K562 (cell line): ENCODE measurements around the gene USP8. TPM values are rescaled to one million over a fixed set of nuclear protein-coding genes. Genes with fewer than 3 reads are reported as not detected.
A peak's percentile ranks its signal among the peaks of the same experiment; 100 is the strongest.

Experiments
- CEBPB ChIP-seq: fragments of 450-650 bp; IDR thresholded peaks from 2 replicates; pipeline ENCODE4 v1.6.1; 2016; ENCODE audit warnings: missing genetic modification characterization, missing compliant biosample characterization
- CHD7 ChIP-seq: fragments of 200-600 bp; sonication (generic); IDR thresholded peaks from one replicate; pipeline ENCODE4 v1.6.1; 2012; ENCODE audit warnings: mild to moderate bottlenecking, low read depth, low read length, inconsistent platforms
- CTCF ChIP-seq, 3 experiments: IDR thresholded peaks in 2 of 3; conservative IDR thresholded peaks in 1 of 3; 2 replicates each; pipeline ENCODE4 v1.5.1; 2011 to 2012; ENCODE audit warnings: low read length in 3 of 3, mild to moderate bottlenecking in 3 of 3, control low read depth in 2 of 3, improper control_type of control experiment in 1 of 3, inconsistent platforms in 1 of 3, low read depth in 1 of 3, mixed read lengths in 1 of 3, moderate library complexity in 1 of 3; ENCODE audit not compliant: insufficient read depth in 2 of 3
- HSF4 ChIP-seq: fragments of 250-450 bp; sonication (Bioruptor Pico); IDR thresholded peaks from 2 replicates; pipeline ENCODE4 v2.1.2; 2022; ENCODE audit warnings: mild to moderate bottlenecking, moderate library complexity, borderline replicate concordance
- POLR2H ChIP-seq: IDR thresholded peaks from 2 replicates; pipeline ENCODE4 v1.6.1; 2016; ENCODE audit warnings: missing genetic modification characterization, low read depth, mild to moderate bottlenecking, control low read depth, missing compliant biosample characterization, moderate library complexity
- POLR3G ChIP-seq: IDR thresholded peaks from 2 replicates; pipeline ENCODE4 v1.6.1; 2011; ENCODE audit not compliant: insufficient read length, insufficient replicate concordance; ENCODE audit errors: extremely low read depth
- SFPQ ChIP-seq: fragments of 200-400 bp; formaldehyde crosslinking; IDR thresholded peaks from 2 replicates; pipeline ENCODE4 v1.6.1; 2017; ENCODE audit warnings: mild to moderate bottlenecking, low read depth, low read length, moderate library complexity
- polyA plus RNA-seq, 8 experiments: library from polyadenylated mRNA; depleted of rRNA in 4 of 8; stranded (reverse) in 5 of 8; unstranded in 3 of 8; fragments of >200 nt; fragmentation: Nextera tagmentation in 2 of 8; fragmentation: Illumina TruSeq in 1 of 8; extraction: Ambion mirVana in 2 of 8; extraction: Trizol in 1 of 8; gene quantifications; 2 replicates each; pipeline versions ENCODE4 v1.2.1 to v1.2.3, GENCODE V29; 2011 to 2014; ENCODE audit warnings: inconsistent platforms in 1 of 8, missing spikeins in 1 of 8
- total RNA-seq, 7 experiments: library from RNA; depleted of rRNA in 6 of 7; stranded (reverse); fragments of >200 nt in 6 of 7; fragmentation: Illumina TruSeq in 2 of 7; extraction: Trizol in 2 of 7; gene quantifications; 2 replicates each; pipeline versions ENCODE4 v1.2.1 to v1.2.3, GENCODE V29; 2011 to 2021; ENCODE audit warnings: low replicate concordance in 1 of 7

USP8 gene
- total and polyA plus RNA-seq, 9 of the 15 experiments (the other 6 are each of a cell fraction or from before 2014, with no cell fraction given) = 35.1 to 58.4 (median 46.1) TPM

- TF ChIP-seq SFPQ = no peak
- TF ChIP-seq CHD7 = no peak
- peak; percentile 94 for TF ChIP-seq POLR2H (tag)
- no peak for TF ChIP-seq CEBPB
- TF ChIP-seq CTCF (IDR thresholded peaks at IDR 0.05 in 2 of 3, conservative IDR thresholded peaks at IDR 0.05 in 1 of 3; ENCODE audit: insufficient read depth in 2 of 3, low read depth in 1 of 3, low read length in 3 of 3) = no peak
- TF ChIP-seq HSF4 (CRISPR knock-in tag) = no peak
- TF ChIP-seq POLR3G = no peak
These were observed at the start of gene USP8 (continued) for GRCh38 chr15:50424066-50424890.
